Measurements from ENCODE around the gene NUAK1.

NUAK1 gene

DNA sequence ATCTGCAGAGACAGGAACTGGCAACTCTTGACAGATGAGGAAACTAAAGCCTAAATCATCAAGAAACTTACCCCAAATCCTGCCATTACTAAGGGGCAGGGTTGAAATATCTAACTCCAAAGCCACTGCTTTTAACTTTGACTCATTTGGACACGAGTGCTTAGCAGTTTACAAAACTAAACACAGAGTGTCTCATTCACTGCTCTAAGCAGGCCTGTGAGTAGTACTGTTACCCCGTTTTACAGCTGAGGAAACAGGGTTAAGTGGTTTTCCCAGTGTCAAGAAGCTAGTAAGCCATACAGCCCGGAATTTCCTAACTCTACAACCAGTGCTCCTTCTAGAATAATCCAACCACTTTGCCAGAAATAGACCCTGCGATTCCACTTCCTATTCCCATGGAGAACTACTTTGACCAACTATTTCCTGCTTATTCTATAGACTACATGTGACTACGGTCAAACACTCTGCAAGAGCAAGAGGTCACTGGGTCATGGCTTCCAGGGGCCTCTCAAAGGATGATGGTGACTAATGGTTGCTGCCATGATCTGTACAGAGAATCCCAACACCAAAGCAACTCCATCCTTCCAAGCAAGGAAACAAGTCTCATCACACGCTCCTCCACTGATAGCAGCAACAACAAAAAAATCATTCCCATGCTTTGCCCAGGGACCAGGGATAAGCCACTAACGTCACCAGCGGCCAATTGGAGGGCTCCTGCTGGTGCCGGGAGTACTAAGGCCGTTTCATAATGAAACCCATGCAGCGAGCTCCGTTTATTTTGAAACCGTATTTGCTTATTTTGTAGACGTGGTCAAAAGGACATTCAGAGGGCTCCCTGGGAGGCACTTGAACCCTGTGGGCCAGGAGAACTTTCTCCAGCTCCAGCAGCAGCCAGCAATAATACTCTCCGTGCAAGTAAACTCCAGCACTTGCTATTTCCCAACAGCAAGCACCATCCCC is 56.3 kb downstream of the NUAK1 start:
- no peak for DNase-seq (ENCODE audit: low spot score)

DNA sequence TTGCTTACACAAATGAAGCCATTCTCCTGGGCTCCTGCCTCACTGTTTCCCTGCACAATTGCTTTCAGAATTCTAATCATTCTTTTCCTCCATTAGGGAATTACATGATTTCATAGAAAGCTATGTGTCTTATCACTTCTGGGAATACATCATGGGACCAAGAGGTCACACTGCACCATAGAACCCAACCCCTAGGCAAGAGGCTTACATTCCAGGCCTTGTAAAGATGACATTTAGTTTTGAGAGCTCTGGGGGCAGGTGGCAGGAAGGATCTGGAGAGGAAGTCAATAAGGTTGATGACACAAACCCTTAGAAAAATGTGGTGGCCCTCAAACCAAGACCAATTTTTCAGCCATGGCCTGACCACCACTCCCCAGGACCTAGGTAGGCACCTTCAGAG is 57.1 kb downstream of the NUAK1 start:
- no peak for DNase-seq (ENCODE audit: low spot score)

- DNase-seq (ENCODE audit: low spot score): no peak
Measured at GRCh38 chr12:106080791-106081170, 58.0 kb downstream of the NUAK1 start.

DNA sequence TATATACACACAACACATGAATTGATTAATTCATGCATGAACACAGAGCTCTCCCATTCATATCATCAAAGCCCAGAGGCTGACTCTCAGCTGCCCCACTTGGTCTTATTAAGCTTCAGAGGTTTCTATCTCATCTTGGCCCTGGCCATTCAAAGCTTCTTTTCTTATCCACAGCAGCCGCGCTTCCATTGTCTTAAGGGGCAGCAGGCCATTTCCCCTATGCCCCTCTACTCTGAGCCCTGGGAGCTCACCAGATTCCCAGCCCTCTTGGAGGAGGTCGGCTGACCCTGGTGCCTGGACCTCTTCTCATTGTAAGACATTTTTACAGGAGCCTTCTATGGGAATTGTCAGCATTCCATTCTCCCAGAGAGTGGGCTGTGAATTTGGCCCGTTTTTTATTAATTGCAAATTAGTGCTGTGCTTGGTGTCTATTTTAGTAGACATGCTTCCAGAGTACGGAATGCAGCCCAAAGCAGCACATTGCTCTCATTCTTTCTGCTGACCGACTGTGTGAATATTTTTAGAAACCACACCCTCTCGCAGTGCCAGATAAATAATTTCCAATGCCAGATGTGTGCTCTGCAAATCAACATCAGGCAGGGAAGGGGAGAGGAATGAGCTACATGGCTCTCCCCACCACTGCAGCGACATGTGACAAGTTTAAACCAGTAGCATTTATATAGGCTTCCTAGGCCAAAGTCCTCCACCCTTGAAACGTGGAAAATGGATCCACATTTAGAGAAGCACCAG is 58.5 kb downstream of the NUAK1 start:
- DNase-seq (ENCODE audit: low spot score): no peak

GRCh38 chr12:106079148-106079738 is 59.5 kb downstream of the NUAK1 start:
- no peak for DNase-seq (ENCODE audit: low spot score)

DNA sequence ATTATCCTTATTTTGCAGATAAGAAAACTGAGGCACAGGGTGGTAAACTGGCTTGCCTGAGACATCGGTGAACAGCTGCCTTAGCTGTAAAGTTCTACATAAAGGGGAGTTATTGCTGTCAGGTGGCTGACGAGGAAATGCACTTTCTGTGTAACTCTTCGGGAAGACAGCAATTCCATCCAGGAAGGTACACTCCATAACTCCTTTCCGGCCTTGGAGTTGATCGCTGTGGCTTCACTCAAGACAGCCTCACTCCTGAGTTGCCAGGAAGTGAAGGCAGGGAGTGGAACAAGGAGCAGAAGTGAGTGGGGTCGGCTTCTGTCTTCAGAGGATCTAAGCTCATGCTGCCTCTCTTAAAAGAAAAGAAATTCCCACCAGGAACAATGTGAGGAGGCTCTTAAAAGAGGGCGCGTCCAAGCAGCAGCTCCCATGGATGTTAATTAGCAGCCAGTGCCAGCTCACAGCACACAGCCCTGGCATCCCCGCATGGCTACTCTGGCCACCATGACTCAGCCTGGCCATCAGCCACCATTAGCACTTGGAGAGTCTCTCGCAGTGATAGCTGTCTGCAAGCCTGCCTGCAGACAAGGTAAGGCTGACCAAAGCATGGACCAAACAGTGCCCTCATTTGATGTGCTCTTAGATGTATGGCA is 60.3 kb downstream of the NUAK1 start:
- peak; percentile 88 for DNase-seq (ENCODE audit: low spot score)

DNA sequence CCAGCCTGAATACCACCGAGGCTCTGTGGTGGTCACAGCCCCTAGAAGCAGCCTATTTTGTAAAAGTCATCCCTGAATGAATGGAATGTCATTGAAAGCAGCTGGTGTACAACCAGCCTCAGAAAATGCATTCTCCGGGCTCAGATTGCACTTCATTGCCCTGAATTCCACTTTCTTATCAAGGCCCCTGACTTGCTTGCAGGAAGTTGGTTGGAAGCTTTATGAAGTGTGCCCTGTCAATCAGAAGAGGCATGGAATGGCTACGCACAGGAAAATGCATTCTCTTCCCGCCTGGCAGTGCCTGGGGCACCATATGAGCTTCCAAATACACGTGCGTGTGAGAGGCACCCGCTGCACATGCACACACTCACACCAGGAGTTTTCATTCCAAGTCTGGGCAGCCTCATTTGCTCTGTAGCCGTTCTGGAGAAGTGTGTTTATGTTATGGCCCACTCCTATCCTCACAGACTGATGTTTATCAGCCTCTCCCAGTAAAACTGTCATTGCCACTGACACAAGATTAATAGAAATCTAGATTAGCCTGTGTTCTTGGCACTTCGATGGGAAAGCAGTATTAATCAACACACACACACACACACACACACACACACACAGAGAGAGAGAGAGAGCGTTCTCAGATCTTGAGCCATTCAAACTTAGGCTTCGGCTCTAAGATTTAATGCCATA is 63.9 kb downstream of the NUAK1 start:
- DNase-seq (ENCODE audit: low spot score): no peak

- DNase-seq (ENCODE audit: low spot score): no peak
Measured at GRCh38 chr12:106074361-106074705, 64.4 kb downstream of the NUAK1 start.

DNA sequence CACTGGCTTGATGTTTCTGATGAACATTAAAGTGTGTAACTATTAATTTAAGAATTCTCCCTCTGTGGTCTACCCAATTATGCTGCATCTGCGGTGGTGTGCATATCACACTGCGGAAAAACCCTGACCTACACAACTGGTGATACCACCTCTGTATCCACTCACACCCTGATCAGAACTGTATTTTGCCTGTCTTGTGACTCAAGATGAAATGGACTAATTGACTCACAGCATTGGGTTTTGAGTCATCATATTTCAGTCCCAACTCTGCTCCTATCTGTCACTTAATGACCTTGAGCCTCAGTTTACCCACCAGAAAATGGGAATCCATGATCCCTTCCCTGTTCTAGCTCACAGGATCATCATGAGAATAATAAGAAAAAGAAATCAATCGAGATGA is 65.6 kb downstream of the NUAK1 start:
- DNase-seq (ENCODE audit: low spot score): no peak

- DNase-seq (ENCODE audit: low spot score): no peak
Measured at GRCh38 chr12:106072751-106073150, 66.0 kb downstream of the NUAK1 start.

- DNase-seq (ENCODE audit: low spot score): no peak
Measured at GRCh38 chr12:106071686-106072085, 67.1 kb downstream of the NUAK1 start.

- DNase-seq (ENCODE audit: low spot score): no peak
Measured at GRCh38 chr12:106070611-106071010, 68.1 kb downstream of the NUAK1 start.

DNA sequence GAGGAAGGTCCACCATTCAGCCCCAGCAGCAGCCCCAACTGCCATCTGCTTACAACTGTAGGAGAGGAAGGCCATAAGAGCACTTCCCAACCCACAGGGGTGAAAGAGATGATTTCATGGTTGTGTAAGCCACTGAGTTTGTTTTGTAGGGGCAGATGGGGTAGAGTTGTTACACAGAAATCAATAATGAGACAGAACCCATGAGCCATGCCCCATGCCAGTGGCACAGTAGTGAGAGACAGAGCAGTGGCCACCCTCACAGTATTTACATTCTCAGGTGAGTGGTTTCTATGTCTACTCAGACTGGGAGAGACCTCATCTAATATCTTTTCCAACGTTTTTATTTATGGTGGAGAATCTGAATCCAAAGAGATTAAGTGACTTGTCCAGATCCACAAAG is 68.6 kb downstream of the NUAK1 start:
- DNase-seq (ENCODE audit: low spot score): no peak

- DNase-seq (ENCODE audit: low spot score): no peak
Measured at GRCh38 chr12:106068296-106068695, 70.5 kb downstream of the NUAK1 start.

DNA sequence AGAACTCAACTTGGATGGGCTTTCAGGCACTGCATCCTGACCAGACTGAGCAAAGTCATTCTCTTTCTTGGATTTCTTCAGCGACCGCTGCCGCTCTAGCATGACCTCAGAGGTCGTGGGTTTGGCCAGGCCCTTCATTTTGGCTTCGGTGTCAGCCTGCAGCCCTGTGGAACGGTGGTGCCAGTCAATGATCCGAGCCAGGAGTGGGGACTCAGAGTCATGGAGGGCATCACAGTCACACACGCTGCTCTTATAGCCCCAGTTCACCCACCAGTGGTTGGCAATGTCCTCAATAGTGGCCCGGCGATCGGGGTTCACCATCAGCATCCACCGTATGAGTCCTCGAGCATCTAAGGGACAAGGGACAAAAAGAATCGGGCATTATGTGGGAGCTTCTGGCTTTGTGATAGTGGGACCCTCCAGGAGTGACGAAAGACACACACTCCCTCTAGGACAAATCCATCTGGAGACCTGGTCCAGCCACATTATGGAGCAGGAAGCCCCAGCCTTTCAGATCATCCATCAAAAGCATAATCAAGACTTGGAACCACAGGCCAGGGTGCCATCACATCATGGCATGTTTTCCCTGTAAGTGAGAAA is 71.0 kb downstream of the NUAK1 start:
- no peak for DNase-seq (ENCODE audit: low spot score)

DNA sequence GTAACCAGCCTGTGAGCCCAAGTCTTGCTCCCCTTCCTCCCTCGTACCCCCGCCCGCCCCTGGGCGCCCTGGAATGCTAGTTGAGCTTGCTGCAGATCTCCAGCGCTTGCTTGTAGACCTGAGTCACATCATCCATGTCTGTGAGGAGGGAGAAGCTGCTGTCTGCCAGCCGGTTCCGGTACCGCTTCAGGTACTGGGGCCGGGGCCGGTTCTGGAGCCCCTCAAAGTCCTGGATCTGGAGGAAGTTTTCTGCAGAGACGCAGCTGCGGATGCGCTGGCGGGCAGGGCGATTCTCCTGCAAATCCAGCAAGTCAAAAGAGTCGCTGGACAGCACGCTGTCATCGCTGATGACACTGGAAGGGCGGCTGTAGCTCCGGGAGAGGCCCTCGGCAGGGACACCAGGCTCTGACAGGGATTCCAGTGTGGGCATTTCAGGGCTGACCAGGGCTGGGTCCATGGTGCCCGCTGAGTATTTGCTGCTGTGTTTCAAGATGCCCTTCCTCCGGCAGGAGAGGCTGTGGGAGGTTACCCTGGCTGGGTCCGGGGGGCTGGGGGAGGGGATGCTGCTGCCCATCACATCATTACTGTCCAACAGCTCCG is 71.9 kb downstream of the NUAK1 start:
- DNase-seq (ENCODE audit: low spot score): no peak

- DNase-seq (ENCODE audit: low spot score): no peak
Measured at GRCh38 chr12:106066051-106066705, 72.6 kb downstream of the NUAK1 start.

- no peak for DNase-seq (ENCODE audit: low spot score)
Measured at GRCh38 chr12:106065506-106065905, 73.2 kb downstream of the NUAK1 start.

DNA sequence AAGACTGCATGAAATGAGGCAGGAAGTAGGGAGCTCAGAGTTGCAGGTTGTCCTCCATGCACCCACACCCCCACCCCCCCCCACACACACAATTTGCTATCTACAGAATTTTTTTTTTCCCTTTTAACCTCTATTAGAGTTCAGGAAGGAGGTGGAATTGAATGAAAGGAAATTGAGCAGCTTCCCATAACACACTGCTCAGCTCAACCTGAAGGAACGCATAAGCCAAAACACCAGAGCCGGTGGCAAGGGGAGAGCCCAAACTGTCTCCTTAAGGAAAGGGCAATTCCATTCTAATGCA is 74.1 kb downstream of the NUAK1 start:
- DNase-seq (ENCODE audit: low spot score): no peak

DNA sequence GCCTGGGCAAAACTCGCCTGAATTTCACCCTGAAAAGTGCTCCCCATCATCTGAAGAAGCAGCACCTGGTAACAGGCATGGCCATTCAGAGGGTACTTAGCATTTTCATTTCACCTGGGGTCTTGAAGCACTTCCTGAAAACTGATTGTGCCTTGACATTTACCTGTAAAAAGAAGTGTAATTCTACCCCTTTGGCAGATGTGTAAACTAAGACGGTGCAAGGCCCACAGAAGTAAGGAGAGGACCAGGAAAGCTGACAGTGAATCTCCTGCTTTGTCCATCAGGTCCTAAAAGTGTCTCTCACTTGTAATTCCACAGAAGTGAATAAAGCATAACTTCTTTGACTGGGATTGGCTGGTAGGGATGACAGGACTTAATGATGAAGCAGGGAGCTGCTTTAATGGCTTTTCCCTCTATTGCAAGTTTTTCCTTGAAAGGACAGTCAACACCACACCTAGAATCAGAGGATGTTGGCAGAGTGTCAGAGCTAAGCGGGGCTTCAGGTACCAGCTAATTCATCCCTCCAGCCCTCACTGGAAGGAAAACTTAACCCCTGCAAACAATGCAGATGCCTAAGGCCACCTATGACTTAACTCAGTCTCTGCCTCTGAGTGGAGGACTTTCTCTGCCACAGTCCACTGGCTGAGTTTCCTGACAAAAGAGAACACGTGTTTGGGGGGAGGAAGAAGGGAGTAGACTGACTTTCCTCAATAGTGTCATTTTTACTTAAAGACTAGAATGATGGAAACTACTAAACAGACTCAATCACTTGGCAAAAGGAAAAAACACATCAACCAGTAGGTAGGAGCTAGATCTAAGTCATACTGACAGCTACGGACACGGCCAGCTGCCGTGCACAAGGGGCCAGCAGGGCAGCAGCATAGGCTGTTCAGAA is 74.7 kb downstream of the NUAK1 start:
- no peak for DNase-seq (ENCODE audit: low spot score)
